ENCODE measurements around the gene SYNJ2. TPM values are rescaled to one million over a fixed set of nuclear protein-coding genes. Genes with fewer than 3 reads are reported as not detected.

Gene SYNJ2
- total and polyA plus RNA-seq, 2 of the 4 experiments (the other 2 are of a cell fraction) = 40.8 to 45.2 TPM

DNA sequence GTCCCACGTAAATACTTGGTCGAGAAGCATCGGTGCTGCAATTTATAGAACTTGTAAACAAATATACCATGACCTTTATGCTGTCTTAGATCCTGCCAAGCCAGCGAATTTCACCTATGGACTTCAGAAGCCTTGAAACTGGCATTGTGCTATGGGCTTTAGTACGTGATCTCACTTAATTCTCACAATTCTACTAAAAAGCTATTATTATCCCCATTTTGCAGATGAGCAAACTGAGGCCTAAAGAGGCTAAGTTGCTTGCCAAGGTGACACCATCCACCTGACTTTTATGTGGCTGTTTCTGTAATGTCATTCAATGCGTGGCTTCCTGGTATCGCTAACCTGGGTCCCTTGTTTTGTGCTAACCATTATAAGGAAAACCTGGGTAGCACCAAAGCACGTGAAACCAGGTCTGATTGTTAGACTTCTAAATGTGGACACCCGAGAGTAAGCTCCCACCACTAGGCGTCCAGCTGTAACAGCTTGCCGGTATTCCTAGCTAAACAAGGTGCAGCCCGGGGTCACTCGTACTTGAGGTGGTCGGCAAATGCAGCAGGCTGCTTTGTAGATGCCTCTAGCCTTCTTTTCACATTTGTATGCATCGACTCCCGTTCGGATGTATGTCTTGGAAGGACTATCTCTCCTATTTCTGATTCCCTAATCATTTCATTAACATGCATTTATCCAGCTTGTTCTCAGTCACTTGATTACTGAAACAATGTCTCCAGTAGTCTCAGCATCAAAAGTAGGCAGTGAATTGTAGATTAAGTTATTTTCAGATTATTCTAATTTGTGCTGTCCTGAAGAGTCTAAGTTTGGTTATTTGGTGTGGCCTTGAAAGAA is 1.1 kb downstream of the SYNJ2 start:
- peak overlapping the region; percentile 53; the same call in 1 of the 2 replicates for H2BK20ac ChIP-seq (ENCODE audit: low read depth, low read length)
- TF ChIP-seq RCOR1 (IDR thresholded peaks at IDR 0.05; ENCODE audit: insufficient replicate concordance, low read length) (peak; percentile 16), FOS (IDR thresholded peaks at IDR 0.05; ENCODE audit: low read depth, low read length) (no peak), SMC3 (IDR thresholded peaks at IDR 0.05; ENCODE audit: low read depth, low read length) (0 out of 2 replicates have a peak, but pooled peaks have one; percentile 10), NFE2L2 (IDR thresholded peaks at IDR 0.05; ENCODE audit: low read depth, low read length) (no peak), POLR2A (IDR thresholded peaks at IDR 0.05; ENCODE audit: low read depth, low read length) (no peak)
- TF ChIP-seq, protein P1, sequence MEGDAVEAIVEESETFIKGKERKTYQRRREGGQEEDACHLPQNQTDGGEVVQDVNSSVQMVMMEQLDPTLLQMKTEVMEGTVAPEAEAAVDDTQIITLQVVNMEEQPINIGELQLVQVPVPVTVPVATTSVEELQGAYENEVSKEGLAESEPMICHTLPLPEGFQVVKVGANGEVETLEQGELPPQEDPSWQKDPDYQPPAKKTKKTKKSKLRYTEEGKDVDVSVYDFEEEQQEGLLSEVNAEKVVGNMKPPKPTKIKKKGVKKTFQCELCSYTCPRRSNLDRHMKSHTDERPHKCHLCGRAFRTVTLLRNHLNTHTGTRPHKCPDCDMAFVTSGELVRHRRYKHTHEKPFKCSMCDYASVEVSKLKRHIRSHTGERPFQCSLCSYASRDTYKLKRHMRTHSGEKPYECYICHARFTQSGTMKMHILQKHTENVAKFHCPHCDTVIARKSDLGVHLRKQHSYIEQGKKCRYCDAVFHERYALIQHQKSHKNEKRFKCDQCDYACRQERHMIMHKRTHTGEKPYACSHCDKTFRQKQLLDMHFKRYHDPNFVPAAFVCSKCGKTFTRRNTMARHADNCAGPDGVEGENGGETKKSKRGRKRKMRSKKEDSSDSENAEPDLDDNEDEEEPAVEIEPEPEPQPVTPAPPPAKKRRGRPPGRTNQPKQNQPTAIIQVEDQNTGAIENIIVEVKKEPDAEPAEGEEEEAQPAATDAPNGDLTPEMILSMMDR (conservative IDR thresholded peaks at IDR 0.05; ENCODE audit: low read depth, low read length) = peak; percentile 31
- peak overlapping the region; percentile 72 for H2BK120ac ChIP-seq (ENCODE audit: low read depth, low read length)
- H3K27me3 ChIP-seq (ENCODE audit: control insufficient read depth, insufficient read depth, low read length) = no peaks in the 10 kb centered on the region
- H3K4me2 ChIP-seq (ENCODE audit: low read depth, low read length) = peak overlapping the region; percentile 84
- H3K9ac ChIP-seq (ENCODE audit: low read depth, low read length) = peak overlapping the region; percentile 83
- H3K36me3 ChIP-seq (ENCODE audit: control insufficient read depth, insufficient read depth, low read length) = peaks cover 1% of the 10 kb centered on the region; the same call in 1 of the 2 replicates
- WGBS, 2 experiments (ENCODE audit: extremely low coverage in 2 of 2, insufficient read length in 1 of 2) = 77% methylated on average over 8 of the region's 17 CpGs; no CpG with 5 or more reads in 1 of the 2 experiments
- peak overlapping the region; percentile 52 for H3K27ac ChIP-seq (ENCODE audit: insufficient read depth, low read length)
- POLR2A ChIA-PET (ENCODE audit: unreplicated experiment) = no interaction called here
- intact Hi-C loops (cut with micrococcal nuclease) = loop anchor here (1.0 to 5.0 kb wide), 4 partner anchors 42 to 90 kb away; no protein-coding TSS in a partner anchor
- DNase-seq (peak; percentile 54), ATAC-seq (ENCODE audit: low read depth) (no peak)
- H3K56ac ChIP-seq (ENCODE audit: extremely low read depth, insufficient read depth, low read length) = peak overlapping the region; percentile 82; the same call in 1 of the 2 replicates
- H3K23ac ChIP-seq (ENCODE audit: low read depth, low read length) = peak overlapping the region; percentile 86
- H3K9me3 ChIP-seq (ENCODE audit: control insufficient read depth, insufficient read depth, low read length) = no peaks in the 10 kb centered on the region
- H3K4me3 ChIP-seq (ENCODE audit: insufficient read depth, low read depth, low read length) = peak overlapping the region; percentile 73
- H2BK15ac ChIP-seq (ENCODE audit: low read depth, low read length) = peak overlapping the region; percentile 55; the same call in 1 of the 3 replicates
- peaks cover 31% of the 10 kb centered on the region for H3K4me1 ChIP-seq (ENCODE audit: control insufficient read depth, insufficient read depth, low read length)
- peak overlapping the region; percentile 67 for H2AK5ac ChIP-seq (ENCODE audit: low read depth, low read length)
- peak overlapping the region; percentile 30 for H4K91ac ChIP-seq (ENCODE audit: insufficient read depth, low read depth, low read length)
- H3K4ac ChIP-seq (ENCODE audit: low read depth, low read length) = peak overlapping the region; percentile 78
- dilution Hi-C loops (cut with HindIII; ENCODE audit: low sequenced_read_pairs, unreplicated experiment) = no loop called here
- TSS peak; percentile 41 for BruUV-seq (replicated peaks)
- H3K79me1 ChIP-seq (ENCODE audit: low read depth in 1 of 2, low read length in 2 of 2) = peaks cover 9 to 30% of the 10 kb centered on the region in 2 experiments
- peak overlapping the region; percentile 62 for H4K5ac ChIP-seq (ENCODE audit: low read depth, low read length)
- H3K14ac ChIP-seq (replicated peaks; ENCODE audit: low read depth, low read length) = peak overlapping the region; percentile 88
- H3K9me1 ChIP-seq (ENCODE audit: insufficient read depth, low read length) = peaks cover 13% of the 10 kb centered on the region
- peaks cover 31% of the 10 kb centered on the region for H4K20me1 ChIP-seq (ENCODE audit: insufficient read depth, low read length)
- in situ Hi-C loops (cut with MboI; ENCODE audit: low sequenced_read_pairs) = no loop called here
- CTCF ChIA-PET = interaction anchor here (0.6 kb wide), 1 partner anchor 610 kb away, joined by 3 read pairs; no protein-coding TSS in a partner anchor
- peak overlapping the region; percentile 95 for H2AK9ac ChIP-seq (replicated peaks; ENCODE audit: low read depth, low read length, poor library complexity)
- H3K18ac ChIP-seq (ENCODE audit: low read depth, low read length) = peak overlapping the region; percentile 22
- H2BK5ac ChIP-seq (ENCODE audit: low read depth, low read length, poor library complexity, severe bottlenecking) = peak overlapping the region; percentile 10
- H2AFZ ChIP-seq (replicated peaks; ENCODE audit: low read length, poor library complexity) = peak overlapping the region; percentile 91
- H4K8ac ChIP-seq (ENCODE audit: low read depth in 2 of 2, low read length in 2 of 2) = peak overlapping the region in 1 of 2 experiments; percentile 41; a peak in 2 of 4 replicates
